Osteoblast (primary cell): ENCODE measurements around the gene VAV2. TPM values are rescaled to one million over a fixed set of nuclear protein-coding genes. Genes with fewer than 3 reads are reported as not detected.

Experiments
- DNase-seq: peaks from one replicate; pipeline ENCODE4 v3.0.0; 2011; ENCODE audit warnings: low spot score, mixed read lengths; ENCODE audit not compliant: insufficient read length; ENCODE audit errors: missing footprints
- H2AFZ ChIP-seq: 2 replicates; pipeline ENCODE4 v1.6.0; 2011; ENCODE audit warnings: mild to moderate bottlenecking, low read length
- H3K27ac ChIP-seq: 2 replicates; pipeline ENCODE4 v1.5.1; 2011; ENCODE audit warnings: mild to moderate bottlenecking, low read depth, low read length, moderate library complexity
- H3K27me3 ChIP-seq: 2 replicates; pipeline ENCODE4 v1.6.0; 2012; ENCODE audit warnings: mild to moderate bottlenecking, control low read depth, inconsistent platforms, low read length, moderate library complexity; ENCODE audit not compliant: insufficient read depth
- H3K36me3 ChIP-seq: 2 replicates; pipeline ENCODE4 v1.5.1; 2011; ENCODE audit warnings: mild to moderate bottlenecking, low read length, control low read depth, moderate library complexity; ENCODE audit not compliant: insufficient read depth
- H3K4me1 ChIP-seq: 2 replicates; pipeline ENCODE4 v1.5.1; 2011; ENCODE audit warnings: mild to moderate bottlenecking, low read length, control low read depth, moderate library complexity; ENCODE audit not compliant: insufficient read depth
- H3K4me2 ChIP-seq: 2 replicates; pipeline ENCODE4 v1.6.0; 2011; ENCODE audit warnings: mild to moderate bottlenecking, low read length; ENCODE audit not compliant: insufficient read depth
- H3K4me3 ChIP-seq: fragments of 200-600 bp; sonication (generic); 3 replicates; pipeline ENCODE4 v1.5.1; 2012; ENCODE audit warnings: mild to moderate bottlenecking, low read length, inconsistent platforms; ENCODE audit not compliant: insufficient read depth
- H3K79me2 ChIP-seq: 2 replicates; pipeline ENCODE4 v1.6.0; 2012; ENCODE audit warnings: mild to moderate bottlenecking, low read length, control low read depth, inconsistent platforms; ENCODE audit not compliant: insufficient read depth
- H3K9me3 ChIP-seq: 2 replicates; pipeline ENCODE4 v1.5.1; 2011; ENCODE audit warnings: low read depth, low read length, control low read depth
- H4K20me1 ChIP-seq: 2 replicates; pipeline ENCODE4 v1.6.0; 2012; ENCODE audit warnings: mild to moderate bottlenecking, low read length, control low read depth; ENCODE audit not compliant: insufficient read depth
- total RNA-seq: library from RNA; depleted of rRNA; stranded (reverse); fragments of >200 nt; gene quantifications from 2 replicates; pipeline ENCODE4 v1.2.3, GENCODE V29; 2012
- TF ChIP-seq, protein P1 (sequence below): IDR thresholded peaks from 2 replicates; pipeline ENCODE4 v1.5.1; 2011; ENCODE audit warnings: mild to moderate bottlenecking, low read depth, low read length, moderate library complexity; ENCODE audit errors: extremely low read depth

The VAV2 gene
- total RNA-seq, 1 donor = 8.0 TPM

DNA sequence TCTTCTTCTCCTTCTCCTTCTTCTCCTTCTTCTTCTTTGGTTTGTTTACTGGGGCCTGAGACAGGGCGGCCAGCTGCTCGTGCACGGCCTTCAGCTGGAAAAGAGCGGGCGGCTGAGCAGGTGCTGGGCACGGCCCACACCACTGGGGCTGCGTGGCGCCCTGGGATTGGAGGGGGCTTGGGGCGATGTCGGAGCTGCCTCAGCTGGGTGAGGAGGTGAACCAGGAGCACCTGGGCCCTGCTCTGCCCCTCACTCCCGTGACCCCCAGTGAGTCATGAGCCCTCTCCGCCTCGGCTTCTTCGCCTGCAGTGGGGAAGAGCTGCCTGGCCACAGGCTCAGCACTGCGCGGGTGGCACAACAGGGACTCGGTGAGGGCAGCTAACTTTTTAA, 48.0 kb upstream of the VAV2 start:
- Histone ChIP-seq H3K4me2 (no peak overlapping the region), H3K4me1 (no peaks in the 10 kb centered on the region), H3K36me3 (peaks cover 21% of the 10 kb centered on the region), H2AFZ (no peak overlapping the region), H3K4me3 (no peak overlapping the region), H3K9me3 (no peaks in the 10 kb centered on the region), H3K27me3 (no peaks in the 10 kb centered on the region), H3K27ac (no peak overlapping the region), H3K79me2 (no peaks in the 10 kb centered on the region), H4K20me1 (peaks cover 11% of the 10 kb centered on the region)
- peak; percentile 34 for DNase-seq
- TF ChIP-seq, protein P1, sequence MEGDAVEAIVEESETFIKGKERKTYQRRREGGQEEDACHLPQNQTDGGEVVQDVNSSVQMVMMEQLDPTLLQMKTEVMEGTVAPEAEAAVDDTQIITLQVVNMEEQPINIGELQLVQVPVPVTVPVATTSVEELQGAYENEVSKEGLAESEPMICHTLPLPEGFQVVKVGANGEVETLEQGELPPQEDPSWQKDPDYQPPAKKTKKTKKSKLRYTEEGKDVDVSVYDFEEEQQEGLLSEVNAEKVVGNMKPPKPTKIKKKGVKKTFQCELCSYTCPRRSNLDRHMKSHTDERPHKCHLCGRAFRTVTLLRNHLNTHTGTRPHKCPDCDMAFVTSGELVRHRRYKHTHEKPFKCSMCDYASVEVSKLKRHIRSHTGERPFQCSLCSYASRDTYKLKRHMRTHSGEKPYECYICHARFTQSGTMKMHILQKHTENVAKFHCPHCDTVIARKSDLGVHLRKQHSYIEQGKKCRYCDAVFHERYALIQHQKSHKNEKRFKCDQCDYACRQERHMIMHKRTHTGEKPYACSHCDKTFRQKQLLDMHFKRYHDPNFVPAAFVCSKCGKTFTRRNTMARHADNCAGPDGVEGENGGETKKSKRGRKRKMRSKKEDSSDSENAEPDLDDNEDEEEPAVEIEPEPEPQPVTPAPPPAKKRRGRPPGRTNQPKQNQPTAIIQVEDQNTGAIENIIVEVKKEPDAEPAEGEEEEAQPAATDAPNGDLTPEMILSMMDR = no peak

DNA sequence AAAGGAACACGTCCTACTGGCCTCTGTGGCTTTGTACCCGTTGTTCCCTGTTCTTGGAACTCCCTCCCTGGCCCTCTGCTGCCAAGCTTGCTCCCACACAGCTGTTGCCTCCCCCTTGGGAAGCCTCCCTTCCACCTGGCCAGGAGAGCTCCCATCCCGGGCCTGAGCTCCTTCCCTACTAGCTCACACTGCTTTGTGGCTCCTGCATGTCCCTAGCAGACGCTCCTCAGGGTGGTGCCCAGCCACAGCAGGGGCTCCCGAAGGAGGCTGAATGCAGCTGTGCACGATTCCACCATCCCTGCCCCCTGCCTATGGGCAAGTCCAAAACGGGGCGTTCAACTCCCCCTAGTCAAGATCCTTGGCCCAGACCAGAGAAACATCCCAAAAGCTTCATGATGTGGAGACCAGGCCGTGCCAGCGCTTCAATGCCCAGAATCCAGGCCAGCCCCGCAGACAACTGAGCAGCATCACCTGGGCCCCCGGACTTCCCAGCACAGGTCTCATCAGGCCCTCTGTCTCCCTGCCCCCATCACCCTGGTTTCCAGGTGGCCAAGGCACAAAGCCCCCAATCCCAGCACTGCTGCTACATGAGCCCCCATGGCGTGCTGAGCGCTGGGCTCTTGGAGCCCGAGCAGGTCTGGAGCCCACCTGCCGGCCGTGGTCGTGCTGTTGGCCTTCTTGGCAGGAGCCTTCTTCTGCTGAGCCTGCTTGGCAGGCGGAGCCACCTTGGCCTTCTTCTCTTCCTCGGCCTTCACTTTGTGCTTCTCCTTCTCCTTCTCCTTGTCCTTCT, 47.5 kb upstream of the VAV2 start:
- no peak overlapping the region for H3K4me3 ChIP-seq
- no peaks in the 10 kb centered on the region for H3K9me3 ChIP-seq
- peaks cover 23% of the 10 kb centered on the region for H3K36me3 ChIP-seq
- no peaks in the 10 kb centered on the region for H3K79me2 ChIP-seq
- TF ChIP-seq, protein P1 = no peak
- H3K27ac ChIP-seq = no peak overlapping the region
- no peaks in the 10 kb centered on the region for H3K27me3 ChIP-seq
- DNase-seq = peak; percentile 29
- H4K20me1 ChIP-seq = peaks cover 11% of the 10 kb centered on the region
- no peak overlapping the region for H3K4me2 ChIP-seq
- no peaks in the 10 kb centered on the region for H3K4me1 ChIP-seq
- H2AFZ ChIP-seq = no peak overlapping the region

- no peak overlapping the region for H2AFZ ChIP-seq
- TF ChIP-seq, protein P1 = no peak
- H3K27ac ChIP-seq = no peak overlapping the region
- H3K36me3 ChIP-seq = peaks cover 34% of the 10 kb centered on the region
- no peak overlapping the region for H3K4me3 ChIP-seq
- H3K79me2 ChIP-seq = no peaks in the 10 kb centered on the region
- H3K4me1 ChIP-seq = no peaks in the 10 kb centered on the region
- no peaks in the 10 kb centered on the region for H3K27me3 ChIP-seq
- DNase-seq = peak; percentile 8
- no peak overlapping the region for H3K4me2 ChIP-seq
- H4K20me1 ChIP-seq = peaks cover 5% of the 10 kb centered on the region
- H3K9me3 ChIP-seq = no peaks in the 10 kb centered on the region
These were observed 45.5 kb upstream of the VAV2 start for GRCh38 chr9:134037641-134038040.

- no peak overlapping the region for H2AFZ ChIP-seq
- H3K36me3 ChIP-seq = peaks cover 43% of the 10 kb centered on the region
- peak; percentile 39 for DNase-seq
- no peak overlapping the region for H3K27ac ChIP-seq
- H3K9me3 ChIP-seq = no peaks in the 10 kb centered on the region
- H3K4me3 ChIP-seq = no peak overlapping the region
- H4K20me1 ChIP-seq = peaks cover 5% of the 10 kb centered on the region
- H3K27me3 ChIP-seq = no peaks in the 10 kb centered on the region
- TF ChIP-seq, protein P1 = no peak
- no peak overlapping the region for H3K4me2 ChIP-seq
- H3K79me2 ChIP-seq = no peaks in the 10 kb centered on the region
- H3K4me1 ChIP-seq = no peaks in the 10 kb centered on the region
These were observed 44.0 kb upstream of the VAV2 start for GRCh38 chr9:134036130-134036529.
